Gastroesophageal sphincter (tissue), 3 donors: ENCODE data around the gene MOB3B.

ENCODE experiments used
- POLR2A ChIP-seq, 2 donors: fragments of 450-650 bp; IDR thresholded peaks; one replicate each; pipeline ENCODE4 v1.6.1; 2017; ENCODE audit warnings: antibody characterized with exemption in 2 of 2, mild to moderate bottlenecking in 2 of 2, moderate library complexity in 1 of 2
- POLR2AphosphoS5 ChIP-seq: sonication (generic); formaldehyde crosslinking; IDR thresholded peaks from one replicate; pipeline ENCODE4 v1.6.1; 2017; ENCODE audit warnings: antibody characterized with exemption
- TF ChIP-seq, protein P1 (sequence below), 4 experiments: fragments of 200-600 bp in 2 of 4; fragments of 450-650 bp in 2 of 4; sonication (generic) in 1 of 4; IDR thresholded peaks; one replicate each; pipeline ENCODE4 v1.5.1; 2017 to 2019; ENCODE audit warnings: antibody characterized with exemption in 4 of 4, mild to moderate bottlenecking in 2 of 4, moderate library complexity in 2 of 4

DNA sequence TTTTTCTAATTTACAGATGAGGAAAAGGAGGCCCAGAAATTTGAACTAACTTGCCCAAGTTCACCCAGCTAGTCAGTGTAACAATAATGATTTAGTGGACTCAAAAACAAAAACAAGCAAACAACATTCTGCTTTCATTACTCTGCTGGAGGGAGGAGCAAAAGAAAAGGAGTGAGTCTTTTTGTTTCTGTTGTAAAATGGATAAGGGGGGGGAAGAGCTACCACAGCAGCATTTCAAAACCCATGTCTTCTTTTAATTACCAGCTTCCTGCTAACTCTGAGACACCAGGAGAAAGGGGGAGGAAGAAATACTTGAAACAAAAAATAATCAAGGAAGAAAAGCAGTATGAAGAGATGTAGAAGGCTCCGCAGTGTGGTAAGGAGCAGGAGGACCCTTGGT, 193.5 kb downstream of the MOB3B start:
- TF ChIP-seq, protein P1, sequence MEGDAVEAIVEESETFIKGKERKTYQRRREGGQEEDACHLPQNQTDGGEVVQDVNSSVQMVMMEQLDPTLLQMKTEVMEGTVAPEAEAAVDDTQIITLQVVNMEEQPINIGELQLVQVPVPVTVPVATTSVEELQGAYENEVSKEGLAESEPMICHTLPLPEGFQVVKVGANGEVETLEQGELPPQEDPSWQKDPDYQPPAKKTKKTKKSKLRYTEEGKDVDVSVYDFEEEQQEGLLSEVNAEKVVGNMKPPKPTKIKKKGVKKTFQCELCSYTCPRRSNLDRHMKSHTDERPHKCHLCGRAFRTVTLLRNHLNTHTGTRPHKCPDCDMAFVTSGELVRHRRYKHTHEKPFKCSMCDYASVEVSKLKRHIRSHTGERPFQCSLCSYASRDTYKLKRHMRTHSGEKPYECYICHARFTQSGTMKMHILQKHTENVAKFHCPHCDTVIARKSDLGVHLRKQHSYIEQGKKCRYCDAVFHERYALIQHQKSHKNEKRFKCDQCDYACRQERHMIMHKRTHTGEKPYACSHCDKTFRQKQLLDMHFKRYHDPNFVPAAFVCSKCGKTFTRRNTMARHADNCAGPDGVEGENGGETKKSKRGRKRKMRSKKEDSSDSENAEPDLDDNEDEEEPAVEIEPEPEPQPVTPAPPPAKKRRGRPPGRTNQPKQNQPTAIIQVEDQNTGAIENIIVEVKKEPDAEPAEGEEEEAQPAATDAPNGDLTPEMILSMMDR (IDR thresholded peaks at IDR 0.05) = no peak
- no peak for TF ChIP-seq POLR2AphosphoS5
- no peak for TF ChIP-seq POLR2A (IDR thresholded peaks at IDR 0.05)
